Activated B cell treated with CpG ODN at 0.5 μM for 24 hours (primary cell): ENCODE results near the gene KCTD6. TPM values are rescaled to one million over a fixed set of nuclear protein-coding genes. Genes with fewer than 3 reads are reported as not detected.

Experiments used
- ATAC-seq: fragments of 200-7000 bp; cut with Tn5 transposase; one replicate; pipeline ENCODE4 v1.10.0; 2021; ENCODE audit warnings: low read depth, mild to moderate bottlenecking, moderate library complexity
- CTCF ChIA-PET: fragments of 350-600 bp; sonication (Branson Sonifier 250); formaldehyde crosslinking; loops from one replicate; lab custom pipeline; 2021; ENCODE audit warnings: antibody characterized with exemption; lab: Charles Lee
- POLR2A ChIA-PET: fragments of 350-600 bp; sonication (Branson Sonifier 250); formaldehyde crosslinking; loops from one replicate; lab custom pipeline; 2021; ENCODE audit warnings: antibody characterized with exemption; lab: Charles Lee
- DNase-seq: peaks from one replicate; pipeline ENCODE4 v3.0.0; 2022
- H3K27ac Mint-ChIP-seq: one replicate; pipeline ENCODE4 v1.8.0; 2020; ENCODE audit warnings: mixed read lengths
- H3K27me3 Mint-ChIP-seq: one replicate; pipeline ENCODE4 v1.8.0; 2021; ENCODE audit warnings: mixed read lengths
- H3K36me3 Mint-ChIP-seq: one replicate; pipeline ENCODE4 v1.8.0; 2021; ENCODE audit warnings: low read depth, mixed read lengths
- H3K4me1 Mint-ChIP-seq: one replicate; pipeline ENCODE4 v1.8.0; 2021; ENCODE audit warnings: mixed read lengths
- H3K4me3 Mint-ChIP-seq: one replicate; pipeline ENCODE4 v1.8.0; 2020; ENCODE audit warnings: mild to moderate bottlenecking, mixed read lengths
- H3K9me3 Mint-ChIP-seq: one replicate; pipeline ENCODE4 v1.8.0; 2020; ENCODE audit warnings: mixed read lengths
- CTCF ChIP-seq: fragments of 200-600 bp; IDR thresholded peaks from one replicate; pipeline ENCODE4 v1.8.0; 2022; ENCODE audit warnings: antibody characterized with exemption, mild to moderate bottlenecking
- intact Hi-C: fragments of 100-400 bp; cut with micrococcal nuclease; formaldehyde crosslinking; loops from one replicate; pipeline ENCODE4 v1.15.1; 2024
- total RNA-seq: library from RNA; stranded (reverse); gene quantifications from 2 replicates; pipeline ENCODE4 v1.2.3, GENCODE V29; 2022

The KCTD6 gene
- total RNA-seq = 8.8 and 10.0 TPM in 2 replicates

- Mint-ChIP-seq H3K27ac (peak within 1 kb of the TSS; percentile 74), H3K9me3 (no peaks in the 10 kb centered on the region), H3K4me3 (peak within 1 kb of the TSS; percentile 88), H3K4me1 (peaks cover 46% of the 10 kb centered on the region), H3K27me3 (peaks cover 5% of the 10 kb centered on the region), H3K36me3 (no peaks in the 10 kb centered on the region)
- CTCF ChIA-PET = interaction anchor here (0.9 to 2.5 kb wide), 15 partner anchors 16 to 185 kb away, joined by 3 to 32 read pairs (median 3); partner anchors contain the start of genes HTD2, PXK and RPP14
- ATAC-seq (peak; percentile 94), DNase-seq (peak; percentile 95)
- intact Hi-C loops = loop anchor here (1.0 to 5.0 kb wide), 10 partner anchors 17 to 561 kb away; partner anchors contain the start of genes ABHD6, CFAP20DC, HTD2 and PDHB
- POLR2A ChIA-PET = interaction anchor here (0.5 to 3.3 kb wide), 11 partner anchors 8 to 185 kb away, joined by 3 to 21 read pairs (median 4); partner anchors contain the start of genes HTD2, PDHB, PXK and RPP14
- no peak for TF ChIP-seq CTCF
These were observed at the start of gene KCTD6 for GRCh38 chr3:58491506-58492402. TSS of gene KCTD6 (plus strand) at chr3:58492096. CDS start at chr3:58498756, 6,660 bp downstream.

GRCh38 chr3:58452176-58452575, 39.7 kb upstream of the KCTD6 start:
- ChIA-PET CTCF (no interaction called here), POLR2A (interaction anchor here (0.6 kb wide), 1 partner anchor 70 kb away, joined by 13 read pairs; no protein-coding TSS in a partner anchor)
- DNase-seq (no peak), ATAC-seq (no peak)
- Mint-ChIP-seq H3K27me3 (no peaks in the 10 kb centered on the region), H3K4me1 (peaks cover 2% of the 10 kb centered on the region), H3K27ac (no peak overlapping the region), H3K9me3 (peaks cover 17% of the 10 kb centered on the region), H3K36me3 (peaks cover 12% of the 10 kb centered on the region), H3K4me3 (no peak overlapping the region)
- TF ChIP-seq CTCF = no peak
- intact Hi-C loops = no loop called here

- H3K27me3 Mint-ChIP-seq = no peaks in the 10 kb centered on the region
- intact Hi-C loops = no loop called here
- ChIA-PET POLR2A (no interaction called here), CTCF (no interaction called here)
- TF ChIP-seq CTCF = no peak
- peaks cover 12% of the 10 kb centered on the region for H3K36me3 Mint-ChIP-seq
- H3K4me1 Mint-ChIP-seq = peaks cover 10% of the 10 kb centered on the region
- H3K9me3 Mint-ChIP-seq = peaks cover 13% of the 10 kb centered on the region
- DNase-seq (no peak), ATAC-seq (no peak)
- H3K27ac Mint-ChIP-seq = no peak overlapping the region
- no peak overlapping the region for H3K4me3 Mint-ChIP-seq
These were observed 32.7 kb upstream of the KCTD6 start for GRCh38 chr3:58459160-58459559.

- H3K27me3 Mint-ChIP-seq = no peaks in the 10 kb centered on the region
- H3K4me1 Mint-ChIP-seq = peaks cover 10% of the 10 kb centered on the region
- H3K4me3 Mint-ChIP-seq = no peak overlapping the region
- DNase-seq (no peak), ATAC-seq (no peak)
- TF ChIP-seq CTCF = no peak
- no peak overlapping the region for H3K27ac Mint-ChIP-seq
- POLR2A ChIA-PET = no interaction called here
- CTCF ChIA-PET = interaction anchor here (1.1 kb wide), 1 partner anchor 15 kb away, joined by 3 read pairs; no protein-coding TSS in a partner anchor
- intact Hi-C loops = loop anchor here (1.0 kb wide), 5 partner anchors 11 to 157 kb away; partner anchors contain the start of genes HTD2 and RPP14
- no peaks in the 10 kb centered on the region for H3K36me3 Mint-ChIP-seq
- H3K9me3 Mint-ChIP-seq = no peaks in the 10 kb centered on the region
These were observed 29.1 kb upstream of the KCTD6 start for GRCh38 chr3:58462829-58463180.
